GM18907 (cell line): ENCODE results near the gene CDC73.
"Not testable (repeated sequence)": the region's sequence is repeated elsewhere in the genome, so short reads cannot be mapped to it uniquely, and the experiment has no call there.

ENCODE experiments used
- ATAC-seq: cut with Tn5 transposase; IDR thresholded peaks from one replicate; pipeline ENCODE4 v1.9.1; 2021; ENCODE audit warnings: mild to moderate bottlenecking, moderate library complexity; ENCODE audit not compliant: unreplicated experiment

Gene CDC73

GRCh38 chr1:193219391-193219790, 97.6 kb downstream of the CDC73 start:
- ATAC-seq, result no peak

- no peak for ATAC-seq
Observed at GRCh38 chr1:193221651-193222050, 99.8 kb downstream of the CDC73 start.

GRCh38 chr1:193222056-193222615, 100.3 kb downstream of the CDC73 start:
- no peak for ATAC-seq

- ATAC-seq, result no peak
Observed at GRCh38 chr1:193229136-193229535, 107.3 kb downstream of the CDC73 start.

GRCh38 chr1:193231146-193231545, 109.3 kb downstream of the CDC73 start:
- not testable (repeated sequence) for ATAC-seq

- no peak for ATAC-seq
Observed at GRCh38 chr1:193234530-193234929, 112.7 kb downstream of the CDC73 start.

GRCh38 chr1:193237381-193237978, 115.6 kb downstream of the CDC73 start:
- no peak for ATAC-seq

- ATAC-seq, result no peak
Observed at GRCh38 chr1:193240609-193241008, 118.8 kb downstream of the CDC73 start.

- ATAC-seq, result peak; percentile 67
Observed at GRCh38 chr1:193241132-193241827, 119.4 kb downstream of the CDC73 start.

- ATAC-seq, result no peak
Observed at GRCh38 chr1:193242000-193242399, 120.2 kb downstream of the CDC73 start.

- no peak for ATAC-seq
Observed at GRCh38 chr1:193249187-193249586, 127.4 kb downstream of the CDC73 start.

GRCh38 chr1:193251950-193252349, 130.1 kb downstream of the CDC73 start:
- no peak for ATAC-seq

- ATAC-seq, result no peak
Observed at GRCh38 chr1:193256019-193256418, 134.2 kb downstream of the CDC73 start.

- no peak for ATAC-seq
Observed at GRCh38 chr1:193259636-193260035, 137.8 kb downstream of the CDC73 start.

- ATAC-seq, result no peak
Observed at GRCh38 chr1:193260056-193260745, 138.4 kb downstream of the CDC73 start.

GRCh38 chr1:193260896-193261295, 139.1 kb downstream of the CDC73 start:
- ATAC-seq, result no peak

GRCh38 chr1:193262661-193263060, 140.8 kb downstream of the CDC73 start:
- no peak for ATAC-seq

- ATAC-seq, result no peak
Observed at GRCh38 chr1:193264313-193265065, 142.7 kb downstream of the CDC73 start.

GRCh38 chr1:193265716-193266115, 143.9 kb downstream of the CDC73 start:
- ATAC-seq, result peak; percentile 58

GRCh38 chr1:193266794-193267193, 145.0 kb downstream of the CDC73 start:
- ATAC-seq, result not testable (repeated sequence)

- peak; percentile 99 for ATAC-seq
Observed at GRCh38 chr1:193270996-193271395, 149.2 kb downstream of the CDC73 start.
